ENCODE data around the gene UNC93B1.
"Not testable (repeated sequence)": the region's sequence is repeated elsewhere in the genome, so short reads cannot be mapped to it uniquely, and the experiment has no call there.

The UNC93B1 gene

DNA sequence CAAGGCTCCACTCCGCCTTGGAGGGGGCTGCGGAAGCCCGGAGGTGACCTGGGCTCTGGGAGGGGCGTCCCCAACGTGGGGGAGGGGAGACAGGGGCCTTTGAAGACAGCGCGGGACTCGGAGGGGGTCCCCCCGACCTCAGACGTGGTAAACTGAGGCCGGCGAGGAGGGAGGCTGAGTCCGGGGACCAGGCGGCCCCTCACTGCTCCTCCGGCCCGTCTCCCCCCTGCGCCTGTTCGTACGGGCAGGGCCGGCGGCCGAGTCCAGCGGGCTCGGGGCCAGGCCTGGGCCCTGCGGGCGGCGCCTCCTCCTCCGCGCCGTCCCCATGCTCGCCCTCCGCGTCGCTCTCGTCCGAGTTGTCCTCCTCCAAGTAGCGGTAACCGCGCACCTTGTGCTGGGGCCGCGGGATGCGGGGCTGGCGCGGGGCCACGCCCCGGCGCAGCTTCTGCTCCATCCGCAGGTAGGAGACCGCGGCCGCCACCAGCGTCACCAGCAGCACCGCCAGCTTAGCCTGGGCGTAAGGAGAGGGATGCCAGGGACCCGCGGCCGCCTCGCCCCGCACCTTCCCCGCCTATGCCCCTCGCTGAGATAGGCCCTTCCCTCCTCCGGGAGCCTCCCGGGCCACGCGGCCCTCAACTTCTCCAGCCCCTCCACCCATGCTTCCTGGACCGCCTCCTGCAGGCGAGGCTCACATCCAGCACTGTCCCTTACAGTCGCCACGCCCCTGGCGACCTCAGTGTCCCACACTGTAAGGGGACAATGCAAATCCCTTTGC lies 12.4 kb downstream of the UNC93B1 start:
- not testable (repeated sequence) for DNase-seq (ENCODE audit: low spot score)

GRCh38 chr11:67990546-67991346 lies 13.2 kb downstream of the UNC93B1 start:
- DNase-seq (ENCODE audit: low spot score) = not testable (repeated sequence)

- DNase-seq (ENCODE audit: low spot score) = not testable (repeated sequence)
These were observed 18.6 kb downstream of the UNC93B1 start for GRCh38 chr11:67985302-67985701.

- DNase-seq (ENCODE audit: low spot score) = no peak
These were observed 19.9 kb downstream of the UNC93B1 start for GRCh38 chr11:67983951-67984350.

DNA sequence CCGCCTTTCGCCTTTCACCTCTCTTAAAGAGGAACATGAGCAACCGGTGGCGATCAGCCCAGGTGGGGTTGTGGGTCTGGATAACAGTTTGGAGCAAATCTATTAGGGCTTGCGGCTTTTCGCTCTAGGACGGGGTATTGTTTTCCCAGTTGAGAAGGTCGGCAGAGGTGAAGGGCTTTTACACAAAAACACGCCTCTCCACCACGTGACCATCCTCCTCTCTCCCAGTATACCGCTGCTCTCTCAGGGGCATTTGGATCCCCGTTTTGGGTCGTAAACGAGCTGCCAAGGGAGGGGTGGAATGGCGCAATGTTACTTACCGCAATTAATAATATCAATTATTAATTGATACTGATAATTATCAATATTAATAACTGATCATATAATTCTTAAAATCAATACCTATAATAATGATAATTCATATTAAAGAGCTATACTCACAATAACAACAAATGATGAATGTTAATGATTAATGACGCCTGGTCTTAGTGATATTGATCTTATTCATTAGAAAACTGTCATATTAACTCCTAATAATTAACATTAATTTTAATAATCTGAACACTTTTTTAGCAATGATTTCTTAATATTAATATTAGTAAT lies 21.5 kb downstream of the UNC93B1 start:
- DNase-seq (ENCODE audit: low spot score) = not testable (repeated sequence)

DNA sequence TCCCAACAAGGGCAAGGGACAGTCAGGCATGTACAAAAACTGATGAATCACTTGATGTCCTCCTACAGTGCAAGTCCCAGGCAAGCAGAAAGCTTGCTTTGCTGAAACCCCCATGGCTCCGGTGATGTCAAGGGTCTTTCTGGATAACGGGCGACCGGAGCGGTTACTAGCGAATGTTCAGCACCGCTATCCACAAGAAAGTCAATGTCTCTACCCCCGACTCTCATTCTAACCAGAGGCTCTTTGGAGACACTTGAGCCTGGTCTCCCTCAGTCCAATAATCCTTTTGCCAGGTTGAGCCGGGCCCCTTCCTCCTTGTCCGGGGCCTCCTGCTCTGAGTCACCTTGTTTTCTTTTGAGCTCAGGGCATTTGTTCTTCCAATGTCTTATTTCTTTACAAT lies 22.7 kb downstream of the UNC93B1 start:
- DNase-seq (ENCODE audit: low spot score) = not testable (repeated sequence)

- DNase-seq (ENCODE audit: low spot score) = not testable (repeated sequence)
These were observed 25.0 kb downstream of the UNC93B1 start for GRCh38 chr11:67978766-67979418.

- DNase-seq (ENCODE audit: low spot score) = not testable (repeated sequence)
These were observed 29.2 kb downstream of the UNC93B1 start for GRCh38 chr11:67974746-67975145.

- DNase-seq (ENCODE audit: low spot score) = not testable (repeated sequence)
These were observed 38.0 kb downstream of the UNC93B1 start for GRCh38 chr11:67965830-67966348.

DNA sequence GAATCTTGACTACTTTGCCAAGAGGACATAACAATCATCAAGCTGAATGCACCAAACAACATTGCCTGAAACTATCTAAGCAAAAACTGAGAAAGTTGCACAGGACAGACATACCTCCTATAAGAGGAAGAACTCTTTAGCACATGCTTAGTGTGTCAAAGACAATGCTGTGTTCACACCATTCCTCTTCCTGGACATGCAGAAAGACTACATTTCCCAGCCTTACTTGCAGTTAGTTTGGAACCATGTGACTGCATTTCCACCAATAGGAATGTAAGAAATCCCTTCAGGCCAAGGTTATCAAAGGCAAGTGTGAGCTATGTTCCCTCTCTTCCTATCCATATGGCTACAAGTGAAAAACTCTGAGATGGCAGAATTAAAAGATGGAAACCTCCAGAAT lies 39.2 kb downstream of the UNC93B1 start:
- DNase-seq (ENCODE audit: low spot score) = not testable (repeated sequence)

DNA sequence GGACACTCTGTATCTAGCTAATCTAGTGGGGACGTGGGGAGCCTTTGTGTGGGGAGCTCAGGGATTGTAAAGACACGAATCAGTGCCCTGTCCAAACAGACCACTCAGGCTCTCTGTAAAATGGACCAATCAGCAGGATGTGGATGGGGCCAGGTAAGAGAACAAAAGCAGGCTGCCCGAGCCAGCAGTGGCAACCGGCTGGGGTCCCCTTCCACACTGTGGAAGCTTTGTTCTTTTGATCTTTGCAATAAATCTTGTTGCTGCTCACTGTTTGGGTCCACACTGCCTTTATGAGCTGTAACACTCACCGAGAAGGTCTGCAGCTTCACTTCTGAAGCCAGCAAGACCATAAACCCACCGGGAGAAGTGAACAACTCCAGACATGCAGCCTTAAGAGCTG lies 40.0 kb downstream of the UNC93B1 start:
- not testable (repeated sequence) for DNase-seq (ENCODE audit: low spot score)

- DNase-seq (ENCODE audit: low spot score) = not testable (repeated sequence)
These were observed 40.7 kb downstream of the UNC93B1 start for GRCh38 chr11:67963217-67963616.

- not testable (repeated sequence) for DNase-seq (ENCODE audit: low spot score)
These were observed 47.7 kb downstream of the UNC93B1 start for GRCh38 chr11:67956236-67956635.

- DNase-seq (ENCODE audit: low spot score) = peak; percentile 50
These were observed 48.4 kb downstream of the UNC93B1 start for GRCh38 chr11:67955461-67956007.

- DNase-seq (ENCODE audit: low spot score) = not testable (repeated sequence)
These were observed 48.9 kb downstream of the UNC93B1 start for GRCh38 chr11:67954971-67955370.

DNA sequence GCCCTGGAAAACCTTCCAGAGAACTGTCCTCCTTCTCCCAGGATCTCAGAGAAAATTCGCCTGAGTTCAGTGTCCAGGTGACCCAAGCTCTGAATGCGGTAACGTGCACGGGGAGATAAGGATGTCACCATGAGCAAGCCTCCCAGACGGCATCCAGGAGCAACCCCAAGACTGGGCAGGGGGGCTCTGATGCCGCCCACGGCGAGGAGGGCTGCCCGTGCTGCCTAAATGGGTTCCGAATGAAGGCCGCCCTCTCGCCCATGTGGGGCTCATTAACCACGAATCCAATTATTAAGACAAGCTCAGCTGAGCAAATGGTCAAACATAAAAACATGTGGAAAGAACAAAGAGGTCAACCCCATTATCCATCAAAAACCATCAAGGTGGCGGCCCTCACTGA lies 49.6 kb downstream of the UNC93B1 start:
- DNase-seq (ENCODE audit: low spot score) = not testable (repeated sequence)

GRCh38 chr11:67950705-67951104 lies 53.2 kb downstream of the UNC93B1 start:
- not testable (repeated sequence) for DNase-seq (ENCODE audit: low spot score)

GRCh38 chr11:67947785-67948184 lies 56.1 kb downstream of the UNC93B1 start:
- DNase-seq (ENCODE audit: low spot score) = not testable (repeated sequence)

DNA sequence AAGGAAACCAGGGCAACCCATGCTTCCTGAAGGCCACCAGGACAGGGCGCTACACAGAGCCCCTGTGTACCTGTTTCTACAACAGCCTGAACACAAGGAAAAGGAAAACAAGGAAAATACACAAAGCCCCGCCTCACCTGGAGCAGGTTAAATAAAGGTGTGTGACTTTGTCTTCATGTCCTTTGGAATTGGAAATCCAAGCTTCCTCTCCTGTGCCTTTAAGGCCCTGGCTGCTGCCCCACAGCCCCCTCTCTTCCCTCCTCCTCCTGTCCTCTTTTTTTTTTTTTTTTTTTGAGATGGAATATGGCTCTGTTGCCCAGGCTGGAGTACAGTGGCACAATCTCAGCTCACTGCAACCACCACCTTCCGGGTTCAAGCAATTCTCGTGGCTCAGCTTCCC lies 57.5 kb downstream of the UNC93B1 start:
- not testable (repeated sequence) for DNase-seq (ENCODE audit: low spot score)

DNA sequence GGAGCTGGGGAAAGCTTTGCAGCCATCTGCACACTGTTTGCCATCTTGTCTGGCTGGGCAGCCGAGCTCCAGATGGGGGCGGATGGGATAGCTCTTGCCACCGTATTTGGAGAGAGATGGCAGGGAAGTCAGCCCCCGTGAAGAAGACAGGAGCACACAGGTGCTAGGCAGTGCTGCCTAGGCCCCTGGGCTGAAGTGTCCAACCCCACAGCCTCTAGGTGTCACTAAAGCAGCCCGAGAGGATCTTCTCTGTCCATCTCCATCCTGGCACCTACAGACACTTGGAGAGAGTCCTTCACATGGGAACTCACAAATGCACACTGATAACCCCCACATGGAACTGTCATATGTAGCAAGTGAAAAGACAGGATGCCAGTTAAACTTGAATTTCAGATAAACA lies 60.5 kb downstream of the UNC93B1 start:
- DNase-seq (ENCODE audit: low spot score) = not testable (repeated sequence)
